ENCODE results near the gene OR5AL1. TPM values are rescaled to one million over a fixed set of nuclear protein-coding genes. Genes with fewer than 3 reads are reported as not detected.

OR5AL1 gene
- total RNA-seq, 2 donors from 2014 or later = not detected

DNA sequence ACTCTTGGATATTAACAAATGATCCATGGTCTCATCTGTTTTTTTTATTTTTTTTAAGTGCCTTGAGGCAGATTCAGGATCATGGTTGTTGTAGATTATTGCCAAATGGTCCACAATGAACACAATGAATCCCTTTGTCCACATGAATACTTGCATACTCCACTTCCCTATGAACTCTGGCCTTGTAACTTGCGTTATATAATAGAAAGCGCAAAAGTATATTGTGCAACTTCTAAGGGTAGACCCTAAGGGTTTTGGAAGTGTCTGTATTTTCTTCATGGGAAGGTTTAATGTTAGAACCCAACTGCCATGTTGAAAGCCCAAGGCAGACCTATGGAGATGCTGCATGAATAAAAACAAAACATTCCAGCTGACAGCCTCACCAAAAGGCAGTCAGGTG, 8.1 kb upstream of the OR5AL1 start:
- no peak overlapping the region for H3K4me3 ChIP-seq
- WGBS, 2 donors = 56 to 65% methylated on average over 2 of the region's 2 CpGs
- H3K27me3 ChIP-seq = no peaks in the 10 kb centered on the region
- no peak overlapping the region for H3K27ac ChIP-seq
- TF ChIP-seq POLR2A (IDR thresholded peaks at IDR 0.05) = no peak
- TF ChIP-seq, protein P1, sequence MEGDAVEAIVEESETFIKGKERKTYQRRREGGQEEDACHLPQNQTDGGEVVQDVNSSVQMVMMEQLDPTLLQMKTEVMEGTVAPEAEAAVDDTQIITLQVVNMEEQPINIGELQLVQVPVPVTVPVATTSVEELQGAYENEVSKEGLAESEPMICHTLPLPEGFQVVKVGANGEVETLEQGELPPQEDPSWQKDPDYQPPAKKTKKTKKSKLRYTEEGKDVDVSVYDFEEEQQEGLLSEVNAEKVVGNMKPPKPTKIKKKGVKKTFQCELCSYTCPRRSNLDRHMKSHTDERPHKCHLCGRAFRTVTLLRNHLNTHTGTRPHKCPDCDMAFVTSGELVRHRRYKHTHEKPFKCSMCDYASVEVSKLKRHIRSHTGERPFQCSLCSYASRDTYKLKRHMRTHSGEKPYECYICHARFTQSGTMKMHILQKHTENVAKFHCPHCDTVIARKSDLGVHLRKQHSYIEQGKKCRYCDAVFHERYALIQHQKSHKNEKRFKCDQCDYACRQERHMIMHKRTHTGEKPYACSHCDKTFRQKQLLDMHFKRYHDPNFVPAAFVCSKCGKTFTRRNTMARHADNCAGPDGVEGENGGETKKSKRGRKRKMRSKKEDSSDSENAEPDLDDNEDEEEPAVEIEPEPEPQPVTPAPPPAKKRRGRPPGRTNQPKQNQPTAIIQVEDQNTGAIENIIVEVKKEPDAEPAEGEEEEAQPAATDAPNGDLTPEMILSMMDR (IDR thresholded peaks at IDR 0.05) = no peak
- H3K36me3 ChIP-seq (replicated peaks in 1 of 2; ENCODE audit: insufficient read depth in 1 of 2, low read depth in 2 of 2) = no peaks in the 10 kb centered on the region
- intact Hi-C loops (cut with DNase I) = no loop called here
- no peaks in the 10 kb centered on the region for H3K4me1 ChIP-seq
- ATAC-seq (no peak), DNase-seq (no peak)
- no peaks in the 10 kb centered on the region for H3K9me3 ChIP-seq

DNA sequence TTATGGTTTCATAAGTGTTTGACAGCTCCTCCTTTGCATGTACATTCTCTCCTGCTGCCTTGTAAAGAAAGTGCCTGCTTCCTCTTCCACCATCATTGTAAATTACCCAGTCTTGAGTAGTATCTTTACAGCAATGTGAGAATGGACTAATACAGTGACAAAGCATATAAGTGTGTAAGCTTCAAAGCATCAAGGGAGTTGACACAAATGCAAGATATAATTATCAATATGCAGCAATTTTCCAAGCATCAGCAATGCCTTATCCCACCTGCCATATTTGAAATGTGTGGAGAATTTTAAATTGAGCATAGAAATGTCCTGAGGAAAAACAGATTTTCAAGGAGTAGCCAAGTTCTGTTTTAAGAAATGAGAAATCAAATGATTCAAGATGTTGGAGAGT, 1.7 kb upstream of the OR5AL1 start:
- intact Hi-C loops (cut with DNase I) = no loop called here
- Histone ChIP-seq H3K36me3 (replicated peaks in 1 of 2; ENCODE audit: insufficient read depth in 1 of 2, low read depth in 2 of 2) (no peaks in the 10 kb centered on the region), H3K27ac (no peak overlapping the region), H3K27me3 (no peaks in the 10 kb centered on the region), H3K4me3 (no peak overlapping the region), H3K9me3 (no peaks in the 10 kb centered on the region), H3K4me1 (no peaks in the 10 kb centered on the region)
- TF ChIP-seq POLR2A (IDR thresholded peaks at IDR 0.05) = no peak
- TF ChIP-seq, protein P1 (IDR thresholded peaks at IDR 0.05) = no peak
- DNase-seq (no peak), ATAC-seq (no peak)

DNA sequence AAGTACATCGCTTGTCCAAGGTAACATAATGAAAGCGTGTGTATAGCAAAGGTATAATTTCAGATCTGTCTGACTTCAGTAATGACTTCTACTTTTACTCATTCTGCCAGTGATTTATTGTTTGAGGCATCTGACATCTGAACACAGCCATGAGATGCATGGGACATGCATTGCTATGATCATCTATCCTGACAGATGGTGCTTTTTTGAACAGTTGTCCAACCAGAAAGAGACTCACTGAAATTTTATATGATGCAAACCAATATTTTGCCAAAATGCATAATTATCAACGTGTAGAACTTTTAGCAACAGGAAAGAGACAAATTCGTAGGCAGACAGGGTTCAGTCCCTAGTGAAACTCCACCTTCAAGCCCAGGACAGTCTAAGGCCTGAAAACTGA, 41.0 kb downstream of the OR5AL1 start:
- 43 to 61% methylated on average over 4 of the region's 4 CpGs for WGBS, 2 donors
- Histone ChIP-seq H3K4me3 (no peak overlapping the region), H3K36me3 (replicated peaks in 1 of 2; ENCODE audit: insufficient read depth in 1 of 2, low read depth in 2 of 2) (no peaks in the 10 kb centered on the region), H3K4me1 (no peaks in the 10 kb centered on the region), H3K9me3 (no peaks in the 10 kb centered on the region), H3K27ac (no peak overlapping the region), H3K27me3 (no peaks in the 10 kb centered on the region)
- ATAC-seq (no peak), DNase-seq (no peak)
- intact Hi-C loops (cut with DNase I) = no loop called here
- no peak for TF ChIP-seq POLR2A (IDR thresholded peaks at IDR 0.05)
- TF ChIP-seq, protein P1 (IDR thresholded peaks at IDR 0.05) = no peak

- Histone ChIP-seq H3K36me3 (replicated peaks in 1 of 2; ENCODE audit: insufficient read depth in 1 of 2, low read depth in 2 of 2) (no peaks in the 10 kb centered on the region), H3K9me3 (no peaks in the 10 kb centered on the region), H3K4me1 (no peaks in the 10 kb centered on the region), H3K27me3 (no peaks in the 10 kb centered on the region), H3K27ac (no peak overlapping the region), H3K4me3 (no peak overlapping the region)
- WGBS, 2 donors = 43 to 50% methylated on average over 1 of the region's 1 CpG
- ATAC-seq (no peak), DNase-seq (no peak)
- intact Hi-C loops (cut with DNase I) = no loop called here
- TF ChIP-seq, protein P1 (IDR thresholded peaks at IDR 0.05) = no peak
Observed at GRCh38 chr11:56457076-56457475, 44.6 kb downstream of the OR5AL1 start.

Other genes starting within 250 kb of the OR5AL1 start
- not detected for gene OR5J2, start 236.1 kb upstream of the OR5AL1 start, total RNA-seq
- not detected for gene OR5T2, start 178.4 kb upstream of the OR5AL1 start, total RNA-seq
- not detected for gene OR5T3, start 160.4 kb upstream of the OR5AL1 start, total RNA-seq
- gene OR5T1, start 138.5 kb upstream of the OR5AL1 start, total RNA-seq = not detected
- not detected for gene OR8H1, start 120.4 kb upstream of the OR5AL1 start, total RNA-seq
- gene OR8K3, start 97.6 kb upstream of the OR5AL1 start, total RNA-seq = not detected
- not detected for gene OR8K1, start 66.7 kb upstream of the OR5AL1 start, total RNA-seq
- not detected for gene OR8J1, start 58.4 kb upstream of the OR5AL1 start, total RNA-seq
- not detected for gene OR8U1, start 37.1 kb upstream of the OR5AL1 start, total RNA-seq
- gene OR5M3, start 60.7 kb downstream of the OR5AL1 start, total RNA-seq = not detected
- gene OR5M8, start 78.7 kb downstream of the OR5AL1 start, total RNA-seq = not detected
- not detected for gene OR5M11, start 130.6 kb downstream of the OR5AL1 start, total RNA-seq
- gene OR5M10, start 165.0 kb downstream of the OR5AL1 start, total RNA-seq = not detected
- not detected for gene OR5M1, start 202.2 kb downstream of the OR5AL1 start, total RNA-seq
- not detected for gene OR5AP2, start 229.7 kb downstream of the OR5AL1 start, total RNA-seq

All from body of pancreas (tissue), 4 donors.